Measurements from ENCODE around the gene SNU13.
A peak's percentile ranks its signal among the peaks of the same experiment; 100 is the strongest.
"Not testable (repeated sequence)": the region's sequence is repeated elsewhere in the genome, so short reads cannot be mapped to it uniquely, and the experiment has no call there.

The SNU13 gene

DNA sequence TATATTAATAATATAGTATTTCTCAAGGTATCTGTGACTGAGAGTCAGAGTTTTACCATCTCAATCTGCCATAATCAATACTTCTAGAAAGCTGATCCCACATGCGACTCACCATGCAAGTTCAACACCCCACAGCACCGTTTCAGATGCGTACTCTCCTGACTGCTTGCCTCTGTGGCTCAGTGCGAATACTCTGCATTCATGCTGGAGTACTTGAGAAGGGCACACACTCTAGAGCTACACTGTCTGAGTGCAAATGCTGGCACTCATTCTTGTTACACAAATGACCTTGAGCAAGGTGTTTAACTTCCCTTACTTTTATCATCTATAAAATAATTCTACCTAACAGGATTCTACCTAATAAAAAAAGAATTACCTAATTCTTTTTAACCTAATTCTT lies 12.5 kb downstream of the SNU13 start:
- DNase-seq: no peak

DNA sequence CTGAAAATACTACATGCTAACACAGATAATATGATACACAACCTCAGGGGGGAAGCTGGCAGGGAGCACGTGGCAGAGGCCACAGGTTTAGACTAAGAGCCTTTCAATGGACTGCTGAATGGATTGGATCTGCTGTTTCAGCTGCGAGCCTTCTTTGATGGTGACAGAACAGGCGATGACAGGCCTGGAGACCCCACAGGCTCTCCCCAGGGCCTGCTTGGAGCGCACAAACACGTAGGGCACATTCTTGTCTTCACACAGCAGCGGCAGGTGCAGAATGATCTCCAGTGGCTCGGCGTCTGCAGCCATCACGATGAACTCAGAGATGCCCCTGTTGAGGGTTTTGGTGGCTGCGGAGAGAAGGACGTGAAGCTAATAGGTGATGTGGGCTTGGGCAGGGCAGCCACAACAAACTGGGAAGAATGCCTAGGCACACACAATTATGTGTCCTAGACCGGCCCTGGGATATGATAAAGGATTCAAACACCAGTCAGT lies 13.8 kb downstream of the SNU13 start:
- DNase-seq: no peak

DNA sequence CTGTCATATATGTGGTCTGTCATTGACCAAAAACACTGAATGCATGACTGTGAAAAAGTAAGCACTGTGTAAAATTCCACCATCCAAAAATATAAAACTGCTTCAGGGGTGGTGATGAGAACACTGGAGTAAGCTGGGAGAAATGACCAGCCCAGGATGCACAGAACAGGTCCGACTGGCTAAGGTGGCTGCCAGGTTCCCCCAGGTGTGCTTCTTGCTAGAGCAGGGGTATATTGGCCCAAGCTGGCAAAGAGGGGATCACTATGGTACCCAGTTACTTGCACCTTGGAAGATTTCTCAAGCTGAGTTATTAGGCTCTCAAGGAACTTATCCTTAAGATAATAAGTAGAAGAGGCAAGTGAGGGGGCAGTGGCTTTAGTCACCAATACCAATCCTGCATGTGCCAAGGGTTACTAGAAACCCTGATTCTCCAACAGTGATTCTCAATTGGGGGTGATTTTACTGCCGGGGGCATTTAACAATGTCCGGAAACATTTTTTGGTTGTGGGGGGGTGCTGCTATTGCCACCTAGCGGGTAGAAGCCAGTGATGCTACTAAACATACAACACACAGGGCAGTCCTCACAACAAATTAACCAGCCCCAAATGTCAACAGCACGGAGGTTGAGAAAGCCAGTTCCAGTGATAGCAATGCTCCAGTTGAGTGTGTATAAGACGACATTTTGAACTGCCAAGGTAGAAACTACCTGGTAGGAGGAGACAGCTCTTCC lies 15.7 kb downstream of the SNU13 start:
- no peak for DNase-seq

DNA sequence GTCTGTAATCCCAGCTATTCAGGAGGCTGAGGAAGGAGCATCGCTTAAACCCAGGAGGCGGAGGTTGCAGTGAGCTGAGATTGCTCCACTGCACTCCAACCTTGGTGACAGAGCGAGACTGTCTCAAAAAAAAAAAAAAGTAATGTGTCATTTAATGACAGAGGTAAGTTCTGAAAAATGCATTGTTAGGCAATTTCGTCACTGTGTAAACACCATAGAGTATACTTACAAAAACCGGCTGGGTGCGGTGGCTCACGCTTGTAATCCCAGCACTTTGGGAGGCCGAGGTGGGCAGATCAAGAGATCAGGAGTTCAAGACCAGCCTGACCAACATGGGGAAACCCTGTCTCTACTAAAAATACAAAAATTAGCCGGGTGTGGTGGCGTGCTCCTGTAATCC lies 16.6 kb downstream of the SNU13 start:
- DNase-seq: not testable (repeated sequence)

DNA sequence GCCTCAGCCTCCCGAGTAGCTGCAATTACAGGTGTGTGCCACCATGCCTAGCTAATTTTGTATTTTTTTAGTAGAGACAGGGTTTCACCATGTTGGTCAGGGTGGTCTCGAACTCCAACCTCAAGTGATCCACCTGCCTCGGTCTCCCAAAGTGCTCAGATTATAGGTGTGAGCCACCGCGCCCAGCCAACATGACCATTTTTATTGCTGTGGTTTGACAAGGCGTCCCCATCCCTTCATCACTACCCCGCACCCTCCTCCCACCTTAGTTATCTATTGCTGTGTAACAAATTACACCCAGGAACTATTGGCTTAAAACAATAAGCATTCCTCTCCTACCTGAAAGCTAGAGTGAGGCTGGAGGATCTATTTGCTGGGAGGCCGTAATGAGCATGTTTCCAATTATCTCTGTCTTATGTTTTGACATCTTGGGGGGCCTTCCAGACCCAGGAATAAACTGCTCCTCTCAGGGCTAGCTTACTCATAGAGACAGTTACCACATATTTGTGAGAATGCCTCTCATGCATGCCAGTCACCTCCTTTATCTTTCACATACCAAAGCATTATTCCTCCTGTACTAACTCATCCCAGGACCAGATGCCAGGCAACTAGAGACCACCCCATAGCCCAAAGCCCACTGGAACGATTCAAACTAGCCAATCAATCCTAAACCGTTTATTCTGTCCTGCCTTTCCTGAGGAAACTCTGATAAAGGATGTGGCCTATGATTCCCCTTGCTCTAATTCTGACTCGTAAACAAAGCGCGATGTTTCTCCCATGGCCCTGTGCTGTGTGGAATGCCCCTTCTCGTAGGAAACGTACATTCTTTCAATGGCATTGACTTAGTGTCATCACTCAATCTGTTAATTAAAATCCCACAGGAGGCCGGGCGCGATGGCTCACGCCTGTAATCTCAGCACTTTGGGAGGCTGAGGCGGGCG lies 19.4 kb downstream of the SNU13 start:
- DNase-seq: no peak

DNA sequence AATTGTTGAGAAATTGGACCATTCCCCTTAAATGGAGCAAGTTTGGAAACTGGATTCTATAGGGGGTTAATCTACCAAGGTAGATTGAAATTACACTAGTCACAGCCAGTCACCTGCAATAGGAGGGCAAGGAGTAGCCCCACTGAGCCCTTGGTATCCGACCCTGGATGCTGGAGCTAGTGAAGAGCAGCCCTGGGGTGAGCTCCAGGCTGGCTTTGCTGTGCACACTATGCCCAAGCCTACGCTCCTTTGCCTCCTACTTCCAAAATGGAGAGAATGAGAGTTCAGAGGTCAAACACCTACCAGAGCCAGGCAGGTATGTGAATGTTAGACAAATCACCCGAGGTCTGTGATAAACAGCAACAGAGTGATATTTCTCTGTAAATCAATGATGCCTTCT lies 23.7 kb downstream of the SNU13 start:
- DNase-seq: peak; percentile 6

DNA sequence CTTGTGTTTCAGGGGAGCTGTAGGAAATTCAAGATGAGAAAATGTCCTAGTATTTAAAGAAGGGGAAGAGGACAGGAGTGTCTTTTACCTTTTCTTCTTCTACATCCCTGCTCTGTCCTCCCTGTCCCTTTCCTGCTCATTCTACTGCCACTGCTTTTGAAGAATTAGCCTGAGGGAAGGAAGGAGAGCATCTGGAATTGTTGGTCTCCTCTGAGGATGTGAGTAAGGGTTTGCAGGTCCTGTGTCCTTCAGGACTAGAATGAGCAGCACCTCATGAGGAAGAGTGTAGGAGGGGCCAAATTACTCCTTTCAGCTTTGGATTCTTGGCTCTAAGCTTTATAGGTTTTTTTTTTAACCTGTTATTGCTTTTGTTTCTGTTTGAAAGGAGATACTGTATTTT lies 24.2 kb downstream of the SNU13 start:
- no peak for DNase-seq

DNA sequence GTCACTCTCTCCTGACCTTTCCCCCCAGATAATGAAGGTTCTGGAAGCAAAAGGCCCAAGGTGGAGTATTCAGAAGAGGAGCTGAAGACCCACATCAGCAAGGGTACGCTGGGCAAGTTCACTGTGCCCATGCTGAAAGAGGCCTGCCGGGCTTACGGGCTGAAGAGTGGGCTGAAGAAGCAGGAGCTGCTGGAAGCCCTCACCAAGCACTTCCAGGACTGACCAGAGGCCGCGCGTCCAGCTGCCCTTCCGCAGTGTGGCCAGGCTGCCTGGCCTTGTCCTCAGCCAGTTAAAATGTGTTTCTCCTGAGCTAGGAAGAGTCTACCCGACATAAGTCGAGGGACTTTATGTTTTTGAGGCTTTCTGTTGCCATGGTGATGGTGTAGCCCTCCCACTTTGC lies 25.1 kb downstream of the SNU13 start:
- not testable (repeated sequence) for DNase-seq

DNA sequence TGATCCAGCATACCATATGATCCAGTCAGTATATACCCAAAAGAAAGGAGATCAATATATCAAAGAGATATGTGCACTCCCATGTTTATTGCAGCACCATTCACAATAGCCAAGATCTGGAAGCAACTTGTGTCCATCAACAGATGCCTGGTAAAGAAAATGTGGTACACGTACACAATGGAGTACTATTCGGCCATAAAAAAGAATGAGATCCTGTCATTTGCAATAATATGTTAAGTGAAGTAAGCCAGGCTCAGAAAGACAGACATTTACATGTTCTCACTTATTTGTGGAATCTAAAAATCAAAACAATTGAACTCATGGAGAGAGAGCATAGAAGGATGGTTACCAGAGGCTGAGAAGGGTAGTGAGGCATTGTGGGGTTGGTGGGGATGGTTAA lies 27.0 kb downstream of the SNU13 start:
- no peak for DNase-seq

DNA sequence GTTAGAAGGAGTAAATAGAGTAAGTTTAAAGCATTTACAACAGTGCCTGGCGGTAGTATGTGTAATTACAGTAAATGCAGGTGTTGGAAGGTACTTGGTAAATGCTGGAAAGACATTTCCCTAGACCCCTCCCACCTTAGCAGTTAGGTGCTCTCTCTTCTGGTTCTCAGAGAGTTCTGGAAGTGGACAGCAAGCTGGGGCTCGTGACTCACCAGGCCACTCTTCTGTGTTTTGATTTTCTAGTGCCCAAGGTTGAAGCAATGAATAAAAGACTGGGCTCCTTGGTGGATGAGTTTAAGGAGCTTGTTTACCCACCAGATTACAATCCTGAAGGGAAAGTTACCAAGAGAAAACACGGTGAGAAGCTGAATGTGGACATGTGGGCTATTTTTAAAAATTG lies 27.6 kb downstream of the SNU13 start:
- no peak for DNase-seq

DNA sequence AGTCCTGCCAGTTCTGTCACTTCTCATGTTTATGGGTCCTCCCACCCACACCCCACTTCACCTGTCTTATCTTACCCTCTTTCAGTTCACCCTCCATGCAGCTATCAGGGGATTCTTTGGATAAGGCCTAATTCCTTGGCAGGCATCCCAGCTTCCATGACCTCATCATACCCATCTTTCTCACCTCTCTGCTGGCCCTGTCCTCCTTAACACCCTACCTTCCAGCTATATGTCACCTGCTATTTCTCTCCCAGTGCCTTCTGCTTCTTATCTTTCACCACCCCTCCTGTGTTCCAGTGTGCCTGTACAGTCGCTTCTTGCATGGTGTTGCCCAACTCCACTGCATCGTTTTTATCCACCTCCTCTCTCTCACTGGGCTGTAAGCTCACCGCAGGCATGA lies 28.3 kb downstream of the SNU13 start:
- DNase-seq: no peak

DNA sequence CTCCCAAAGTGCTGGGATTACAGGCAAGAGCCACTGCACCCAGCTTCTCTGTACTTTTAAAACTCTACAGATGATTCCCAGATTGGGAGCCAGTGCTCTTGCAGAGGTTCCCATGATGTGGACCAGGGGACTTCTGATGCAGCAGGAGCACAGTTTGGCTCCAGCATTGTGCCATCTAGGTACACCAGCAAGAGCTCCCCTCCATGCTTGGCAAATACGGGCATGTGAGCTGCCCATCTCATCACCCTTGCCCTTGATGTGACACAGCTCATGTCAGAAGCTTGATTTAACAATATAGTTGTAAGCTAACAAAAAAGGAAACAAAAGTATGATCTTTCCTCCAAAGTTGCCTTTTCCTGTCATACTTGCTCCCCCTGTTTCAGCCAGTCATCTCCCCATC lies 28.7 kb downstream of the SNU13 start:
- DNase-seq: no peak

DNA sequence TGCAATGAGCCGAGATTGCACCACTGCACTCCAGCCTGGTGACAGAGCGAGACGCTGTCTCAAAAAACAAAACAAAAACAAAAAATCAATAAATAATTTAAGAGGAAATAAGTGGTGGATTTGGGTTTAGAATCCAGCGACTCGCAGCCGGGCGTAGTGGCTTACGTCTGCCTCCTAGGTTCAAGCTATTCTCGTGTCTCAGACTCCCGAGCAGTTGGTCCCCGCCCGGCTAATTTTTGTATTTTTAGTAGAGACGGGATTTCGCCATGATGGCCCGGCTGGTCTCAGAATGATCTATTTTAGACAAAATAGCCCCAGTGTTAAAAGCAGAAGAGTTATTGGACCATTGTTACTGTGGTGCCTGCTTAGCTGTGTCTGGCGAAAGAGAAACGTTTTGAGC lies 29.8 kb downstream of the SNU13 start:
- no peak for DNase-seq

DNA sequence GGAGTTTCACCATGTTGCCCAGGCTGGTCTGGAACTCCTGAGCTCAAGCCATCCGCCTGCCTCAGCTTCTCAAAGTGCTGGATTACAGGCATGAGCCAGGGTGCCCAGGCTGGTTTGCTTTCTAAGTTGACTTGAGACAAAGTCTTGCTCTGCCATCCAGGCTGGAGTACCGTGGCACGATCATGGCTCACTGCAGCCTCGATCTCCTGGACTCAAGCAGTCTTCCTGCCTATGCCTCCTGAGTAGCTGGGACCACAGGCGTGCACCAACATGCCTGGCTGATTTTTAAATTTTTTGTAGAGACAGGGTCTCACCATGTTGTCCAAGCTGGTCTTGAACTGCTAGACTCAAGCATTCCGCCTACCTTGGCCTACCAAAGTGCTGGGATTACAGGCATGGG lies 31.0 kb downstream of the SNU13 start:
- DNase-seq: no peak

DNA sequence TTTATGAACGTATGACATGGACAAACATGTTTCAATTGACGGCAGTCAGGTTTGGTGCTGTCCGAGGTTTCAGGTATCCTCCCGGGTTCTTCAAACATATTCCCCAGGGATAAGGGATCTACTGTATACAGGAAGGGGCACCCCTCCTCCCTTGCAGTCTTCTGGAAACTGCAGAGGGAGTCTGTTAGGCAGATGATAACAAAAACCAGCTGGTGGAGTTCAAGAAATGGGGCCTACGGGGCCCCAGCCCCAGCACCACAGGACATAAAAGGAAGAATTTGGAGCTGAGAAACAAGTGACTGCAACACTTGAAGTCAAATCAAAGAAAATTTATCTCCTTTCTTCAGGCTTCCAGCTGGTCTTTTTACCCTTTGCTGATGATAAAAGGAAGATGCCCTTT lies 32.1 kb downstream of the SNU13 start:
- no peak for DNase-seq

DNA sequence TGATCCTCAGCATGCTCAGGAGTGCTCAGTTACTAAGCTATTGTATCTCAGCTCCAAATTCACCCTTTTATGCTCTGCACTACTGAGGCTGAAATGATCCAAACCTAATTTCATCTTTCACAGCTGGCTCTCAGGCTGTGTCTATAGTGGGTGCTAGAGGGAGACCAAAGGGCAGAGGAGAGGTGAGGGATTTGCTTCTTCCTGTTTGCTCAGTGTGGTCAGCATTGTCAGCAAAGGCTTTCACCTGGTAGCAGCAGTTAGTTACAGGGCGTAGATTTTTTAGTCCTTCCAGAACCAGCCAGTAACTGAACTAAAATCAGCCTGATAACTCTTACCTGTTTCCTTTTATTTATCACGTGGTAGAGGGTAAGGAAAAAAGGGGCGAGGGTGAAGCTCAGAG lies 34.3 kb downstream of the SNU13 start:
- no peak for DNase-seq

DNA sequence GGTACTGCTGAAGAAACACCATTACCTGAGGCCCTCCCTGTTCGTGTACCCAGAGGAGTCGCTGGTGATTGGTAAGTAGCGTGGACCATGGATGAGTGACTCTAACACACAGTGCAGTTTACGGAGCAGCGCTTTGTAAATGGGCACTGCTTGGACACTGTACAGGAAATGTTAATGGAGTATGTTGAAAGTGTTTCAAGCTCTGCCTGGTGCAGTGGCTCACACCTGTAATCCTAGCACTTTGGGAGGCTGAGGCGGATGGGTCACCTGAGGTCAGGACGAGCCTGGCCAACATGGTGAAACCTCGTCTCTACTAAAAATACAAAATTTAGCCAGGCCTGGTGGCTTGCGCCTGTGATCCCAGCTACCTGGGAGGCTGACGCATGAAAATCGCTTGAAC lies 37.8 kb downstream of the SNU13 start:
- no peak for DNase-seq

DNA sequence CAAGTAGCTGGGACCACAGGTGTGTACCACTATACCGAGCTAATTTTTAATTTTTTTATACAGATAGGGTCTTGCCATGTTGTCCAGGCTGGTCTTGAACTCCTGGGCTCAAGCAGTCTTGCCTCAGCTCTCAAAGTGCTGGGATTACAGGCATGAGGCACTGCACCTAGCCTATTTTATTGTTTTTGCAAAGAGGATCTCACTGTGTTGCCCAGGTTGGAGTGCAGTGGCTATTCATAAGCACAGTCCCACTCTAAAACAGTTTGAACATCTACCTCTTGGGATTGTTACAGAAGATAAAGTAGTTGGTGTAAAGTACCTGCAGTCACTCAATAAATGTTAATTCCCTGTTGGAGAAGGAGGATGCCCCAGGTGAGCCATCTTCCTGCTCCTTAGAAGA lies 38.4 kb downstream of the SNU13 start:
- DNase-seq: no peak

DNA sequence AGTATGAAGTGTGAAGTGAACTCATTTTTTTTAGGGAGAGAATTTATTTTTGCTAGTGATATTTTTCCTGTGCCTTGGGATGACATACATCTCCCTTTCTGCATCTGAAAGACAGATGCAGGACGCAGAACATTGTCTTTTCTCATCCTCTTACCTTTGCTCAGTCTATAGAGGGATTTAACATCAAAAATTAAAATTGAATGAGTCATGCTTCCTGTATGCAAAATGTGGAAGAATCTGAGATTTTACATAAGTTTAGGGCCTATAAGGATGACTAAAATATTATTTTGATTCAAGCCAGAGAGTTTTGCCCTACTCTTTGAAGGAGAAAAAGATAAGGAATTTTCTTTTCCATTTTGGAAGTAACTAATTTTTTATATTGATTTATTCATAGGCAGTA lies 40.2 kb downstream of the SNU13 start:
- DNase-seq: no peak

DNA sequence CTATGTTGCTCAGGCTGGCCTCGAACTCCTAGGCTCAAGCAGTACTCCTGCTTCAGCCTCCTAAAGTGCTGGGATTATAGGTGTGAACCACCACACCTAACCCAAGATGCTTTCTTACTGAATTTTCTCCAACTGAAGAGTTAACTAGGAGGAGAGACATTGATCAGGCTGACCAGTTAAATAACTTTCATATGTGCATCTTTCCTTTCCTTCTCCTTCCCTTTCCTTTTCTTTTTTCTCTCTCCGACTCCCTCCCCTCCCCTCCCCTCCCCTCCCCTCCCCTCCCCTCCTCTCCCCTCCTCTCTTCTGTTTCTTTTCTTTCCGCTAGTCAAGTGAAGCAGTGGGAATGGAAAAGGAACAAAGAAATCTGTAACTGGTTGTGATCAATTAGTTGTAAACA lies 40.9 kb downstream of the SNU13 start:
- DNase-seq: no peak

DNA sequence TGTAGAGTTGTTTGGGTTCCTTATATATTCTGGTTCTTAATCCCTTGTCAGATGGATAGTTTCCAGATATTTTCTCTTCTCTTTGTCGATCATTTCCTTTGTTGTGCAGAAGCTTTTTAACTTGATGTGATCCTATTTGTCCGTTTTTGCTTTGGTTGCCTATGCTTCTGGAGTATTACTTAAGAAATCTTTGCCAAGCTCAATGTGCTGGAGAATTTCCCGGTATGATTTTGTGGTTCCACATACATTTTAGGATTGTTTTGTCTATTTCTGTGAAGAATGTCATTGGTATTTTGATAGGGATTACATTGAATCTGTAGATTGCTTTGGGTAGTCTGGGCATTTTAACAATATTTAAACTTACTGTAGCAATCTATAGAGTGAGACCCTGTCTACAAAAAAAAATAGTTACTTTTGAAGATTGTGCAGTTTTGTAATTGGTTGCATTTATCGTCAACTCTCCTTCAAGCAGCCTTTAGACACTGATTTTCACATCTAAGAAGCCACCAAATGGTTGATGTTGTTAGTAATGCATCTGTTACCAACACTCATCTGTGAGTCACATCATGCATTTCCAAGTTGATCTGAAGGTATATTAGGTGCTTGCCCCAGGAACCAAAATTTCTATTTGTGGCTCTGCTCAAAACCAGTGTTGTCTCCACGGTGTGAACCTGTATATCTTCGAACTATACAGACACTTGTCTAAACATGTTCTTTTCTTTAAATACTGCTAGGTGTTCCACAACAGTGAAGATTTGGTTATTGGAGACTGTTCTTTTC lies 46.1 kb downstream of the SNU13 start:
- no peak for DNase-seq

DNA sequence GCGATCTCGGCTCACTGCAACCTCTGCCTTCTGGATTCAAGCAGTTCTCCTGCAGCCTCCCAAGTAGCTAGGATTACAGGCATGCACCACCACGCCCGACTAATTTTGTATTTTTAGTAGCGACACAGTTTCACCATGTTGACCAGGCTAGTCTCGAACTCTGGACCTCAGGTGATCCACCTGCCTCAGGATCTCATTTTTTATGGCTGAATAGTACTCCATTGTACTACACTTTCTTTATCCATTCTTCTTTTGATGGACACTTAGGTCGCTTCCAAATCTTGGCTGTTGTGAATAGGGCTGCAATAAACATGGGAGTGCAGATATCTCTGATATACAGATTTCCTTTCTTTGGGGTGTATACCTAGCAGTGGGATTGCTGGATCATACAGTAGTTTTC lies 46.8 kb downstream of the SNU13 start:
- DNase-seq: no peak

DNA sequence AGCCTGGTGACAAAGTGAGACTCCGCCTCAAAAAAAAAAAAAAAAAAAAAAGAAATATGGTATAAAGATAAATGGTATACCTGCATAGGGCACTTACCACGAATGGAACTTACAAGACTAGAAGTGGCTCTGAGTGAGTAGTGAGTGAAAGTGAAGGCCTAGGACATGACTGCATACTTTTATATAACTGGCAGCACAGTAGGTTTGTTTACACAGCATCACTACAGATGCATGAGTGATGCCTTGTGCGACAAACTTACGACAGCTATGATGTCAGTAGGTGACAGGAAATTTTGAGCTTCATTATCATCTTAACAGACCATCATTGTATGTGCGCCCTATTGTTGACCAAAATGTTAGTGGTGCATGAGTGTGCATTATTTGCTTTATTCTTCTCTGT lies 49.9 kb downstream of the SNU13 start:
- DNase-seq: no peak

Measured in NCI-H82 (cell line).